ENCODE data around the gene PDSS2. TPM values are rescaled to one million over a fixed set of nuclear protein-coding genes. Genes with fewer than 3 reads are reported as not detected.

Gene PDSS2
- polyA plus RNA-seq, 1 of the 3 experiments (the other 2 are of a cell fraction) = 5.6 TPM

DNA sequence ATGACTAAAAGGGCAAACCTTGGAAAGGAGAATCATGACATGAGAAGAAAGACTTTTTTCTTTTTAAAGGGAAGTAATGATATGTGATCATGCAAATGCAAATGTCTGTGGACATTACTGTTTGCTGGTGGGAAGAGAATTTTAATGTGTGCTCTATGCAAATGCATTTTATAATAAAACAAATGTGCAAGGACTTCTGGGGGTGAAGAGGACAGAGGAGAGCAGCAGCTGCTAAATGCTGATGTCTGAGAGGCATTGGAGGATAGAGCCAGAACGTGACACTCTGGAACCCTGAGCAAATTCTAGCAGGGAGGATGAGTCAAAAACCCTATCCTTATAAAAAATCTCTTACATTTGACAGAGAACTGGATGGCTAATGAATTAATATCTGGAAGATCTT is 274.9 kb downstream of the PDSS2 start:
- no peaks in the 10 kb centered on the region for H3K27me3 ChIP-seq (ENCODE audit: insufficient read depth)
- H4K20me1 ChIP-seq (ENCODE audit: insufficient read depth) = no peaks in the 10 kb centered on the region
- H3K4me3 ChIP-seq (ENCODE audit: low read depth in 2 of 2, low read length in 1 of 2) = no peak overlapping the region
- H3K9me2 ChIP-seq = no peaks in the 10 kb centered on the region
- CTCF ChIA-PET = interaction anchor here (0.6 to 2.1 kb wide), 3 partner anchors 134 to 500 kb away, joined by 3 to 13 read pairs (median 8); no protein-coding TSS in a partner anchor
- H3K9me3 ChIP-seq = no peaks in the 10 kb centered on the region
- H3K79me2 ChIP-seq (ENCODE audit: insufficient read depth) = no peaks in the 10 kb centered on the region
- no peak overlapping the region for H2AFZ ChIP-seq (ENCODE audit: low read depth)
- no peaks in the 10 kb centered on the region for H3K36me3 ChIP-seq (replicated peaks in 1 of 2; ENCODE audit: control insufficient read depth in 1 of 2, insufficient read depth in 2 of 2, low read length in 1 of 2)
- no peak for DNase-seq
- no peaks in the 10 kb centered on the region for H3F3A ChIP-seq (replicated peaks; ENCODE audit: insufficient read depth)
- TF ChIP-seq CHD2 (IDR thresholded peaks at IDR 0.05; ENCODE audit: low read length, partially characterized antibody) (no peak), JUND (IDR thresholded peaks at IDR 0.05) (no peak), RXRA (IDR thresholded peaks at IDR 0.05; ENCODE audit: borderline replicate concordance, low read depth) (no peak), RAD21 (IDR thresholded peaks at IDR 0.05; ENCODE audit: low read length) (no peak), GATA2 (CRISPR knock-in tag; IDR thresholded peaks at IDR 0.05) (no peak), ELF1 (IDR thresholded peaks at IDR 0.05) (no peak), FOSL2 (IDR thresholded peaks at IDR 0.05; ENCODE audit: borderline replicate concordance, low read depth) (no peak), FOXJ3 (CRISPR knock-in tag; IDR thresholded peaks at IDR 0.05) (no peak), POLR2AphosphoS5 (IDR thresholded peaks at IDR 0.05; ENCODE audit: low read depth, low read length) (no peak), SMC3 (IDR thresholded peaks at IDR 0.05; ENCODE audit: low read depth, low read length) (no peak), MEF2A (IDR thresholded peaks at IDR 0.05; ENCODE audit: borderline replicate concordance, low read depth) (no peak), NRF1 (IDR thresholded peaks at IDR 0.05; ENCODE audit: low read depth, low read length) (no peak), TCF12 (IDR thresholded peaks at IDR 0.05) (no peak), EZH2phosphoT487 (IDR thresholded peaks at IDR 0.05; ENCODE audit: borderline replicate concordance, low read depth) (no peak)
- TF ChIP-seq, protein P1, sequence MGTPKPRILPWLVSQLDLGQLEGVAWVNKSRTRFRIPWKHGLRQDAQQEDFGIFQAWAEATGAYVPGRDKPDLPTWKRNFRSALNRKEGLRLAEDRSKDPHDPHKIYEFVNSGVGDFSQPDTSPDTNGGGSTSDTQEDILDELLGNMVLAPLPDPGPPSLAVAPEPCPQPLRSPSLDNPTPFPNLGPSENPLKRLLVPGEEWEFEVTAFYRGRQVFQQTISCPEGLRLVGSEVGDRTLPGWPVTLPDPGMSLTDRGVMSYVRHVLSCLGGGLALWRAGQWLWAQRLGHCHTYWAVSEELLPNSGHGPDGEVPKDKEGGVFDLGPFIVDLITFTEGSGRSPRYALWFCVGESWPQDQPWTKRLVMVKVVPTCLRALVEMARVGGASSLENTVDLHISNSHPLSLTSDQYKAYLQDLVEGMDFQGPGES (IDR thresholded peaks at IDR 0.05; ENCODE audit: low read depth, low read length) = no peak
- TF ChIP-seq, protein P2, sequence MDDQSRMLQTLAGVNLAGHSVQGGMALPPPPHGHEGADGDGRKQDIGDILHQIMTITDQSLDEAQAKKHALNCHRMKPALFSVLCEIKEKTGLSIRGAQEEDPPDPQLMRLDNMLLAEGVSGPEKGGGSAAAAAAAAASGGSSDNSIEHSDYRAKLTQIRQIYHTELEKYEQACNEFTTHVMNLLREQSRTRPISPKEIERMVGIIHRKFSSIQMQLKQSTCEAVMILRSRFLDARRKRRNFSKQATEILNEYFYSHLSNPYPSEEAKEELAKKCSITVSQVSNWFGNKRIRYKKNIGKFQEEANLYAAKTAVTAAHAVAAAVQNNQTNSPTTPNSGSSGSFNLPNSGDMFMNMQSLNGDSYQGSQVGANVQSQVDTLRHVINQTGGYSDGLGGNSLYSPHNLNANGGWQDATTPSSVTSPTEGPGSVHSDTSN (IDR thresholded peaks at IDR 0.05) = no peak
- TF ChIP-seq, protein P3, sequence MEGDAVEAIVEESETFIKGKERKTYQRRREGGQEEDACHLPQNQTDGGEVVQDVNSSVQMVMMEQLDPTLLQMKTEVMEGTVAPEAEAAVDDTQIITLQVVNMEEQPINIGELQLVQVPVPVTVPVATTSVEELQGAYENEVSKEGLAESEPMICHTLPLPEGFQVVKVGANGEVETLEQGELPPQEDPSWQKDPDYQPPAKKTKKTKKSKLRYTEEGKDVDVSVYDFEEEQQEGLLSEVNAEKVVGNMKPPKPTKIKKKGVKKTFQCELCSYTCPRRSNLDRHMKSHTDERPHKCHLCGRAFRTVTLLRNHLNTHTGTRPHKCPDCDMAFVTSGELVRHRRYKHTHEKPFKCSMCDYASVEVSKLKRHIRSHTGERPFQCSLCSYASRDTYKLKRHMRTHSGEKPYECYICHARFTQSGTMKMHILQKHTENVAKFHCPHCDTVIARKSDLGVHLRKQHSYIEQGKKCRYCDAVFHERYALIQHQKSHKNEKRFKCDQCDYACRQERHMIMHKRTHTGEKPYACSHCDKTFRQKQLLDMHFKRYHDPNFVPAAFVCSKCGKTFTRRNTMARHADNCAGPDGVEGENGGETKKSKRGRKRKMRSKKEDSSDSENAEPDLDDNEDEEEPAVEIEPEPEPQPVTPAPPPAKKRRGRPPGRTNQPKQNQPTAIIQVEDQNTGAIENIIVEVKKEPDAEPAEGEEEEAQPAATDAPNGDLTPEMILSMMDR (IDR thresholded peaks at IDR 0.05) = no peak
- TF ChIP-seq, protein P4, sequence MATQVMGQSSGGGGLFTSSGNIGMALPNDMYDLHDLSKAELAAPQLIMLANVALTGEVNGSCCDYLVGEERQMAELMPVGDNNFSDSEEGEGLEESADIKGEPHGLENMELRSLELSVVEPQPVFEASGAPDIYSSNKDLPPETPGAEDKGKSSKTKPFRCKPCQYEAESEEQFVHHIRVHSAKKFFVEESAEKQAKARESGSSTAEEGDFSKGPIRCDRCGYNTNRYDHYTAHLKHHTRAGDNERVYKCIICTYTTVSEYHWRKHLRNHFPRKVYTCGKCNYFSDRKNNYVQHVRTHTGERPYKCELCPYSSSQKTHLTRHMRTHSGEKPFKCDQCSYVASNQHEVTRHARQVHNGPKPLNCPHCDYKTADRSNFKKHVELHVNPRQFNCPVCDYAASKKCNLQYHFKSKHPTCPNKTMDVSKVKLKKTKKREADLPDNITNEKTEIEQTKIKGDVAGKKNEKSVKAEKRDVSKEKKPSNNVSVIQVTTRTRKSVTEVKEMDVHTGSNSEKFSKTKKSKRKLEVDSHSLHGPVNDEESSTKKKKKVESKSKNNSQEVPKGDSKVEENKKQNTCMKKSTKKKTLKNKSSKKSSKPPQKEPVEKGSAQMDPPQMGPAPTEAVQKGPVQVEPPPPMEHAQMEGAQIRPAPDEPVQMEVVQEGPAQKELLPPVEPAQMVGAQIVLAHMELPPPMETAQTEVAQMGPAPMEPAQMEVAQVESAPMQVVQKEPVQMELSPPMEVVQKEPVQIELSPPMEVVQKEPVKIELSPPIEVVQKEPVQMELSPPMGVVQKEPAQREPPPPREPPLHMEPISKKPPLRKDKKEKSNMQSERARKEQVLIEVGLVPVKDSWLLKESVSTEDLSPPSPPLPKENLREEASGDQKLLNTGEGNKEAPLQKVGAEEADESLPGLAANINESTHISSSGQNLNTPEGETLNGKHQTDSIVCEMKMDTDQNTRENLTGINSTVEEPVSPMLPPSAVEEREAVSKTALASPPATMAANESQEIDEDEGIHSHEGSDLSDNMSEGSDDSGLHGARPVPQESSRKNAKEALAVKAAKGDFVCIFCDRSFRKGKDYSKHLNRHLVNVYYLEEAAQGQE (IDR thresholded peaks at IDR 0.05; ENCODE audit: low read depth, low read length) = no peak
- TF ChIP-seq, protein P5, sequence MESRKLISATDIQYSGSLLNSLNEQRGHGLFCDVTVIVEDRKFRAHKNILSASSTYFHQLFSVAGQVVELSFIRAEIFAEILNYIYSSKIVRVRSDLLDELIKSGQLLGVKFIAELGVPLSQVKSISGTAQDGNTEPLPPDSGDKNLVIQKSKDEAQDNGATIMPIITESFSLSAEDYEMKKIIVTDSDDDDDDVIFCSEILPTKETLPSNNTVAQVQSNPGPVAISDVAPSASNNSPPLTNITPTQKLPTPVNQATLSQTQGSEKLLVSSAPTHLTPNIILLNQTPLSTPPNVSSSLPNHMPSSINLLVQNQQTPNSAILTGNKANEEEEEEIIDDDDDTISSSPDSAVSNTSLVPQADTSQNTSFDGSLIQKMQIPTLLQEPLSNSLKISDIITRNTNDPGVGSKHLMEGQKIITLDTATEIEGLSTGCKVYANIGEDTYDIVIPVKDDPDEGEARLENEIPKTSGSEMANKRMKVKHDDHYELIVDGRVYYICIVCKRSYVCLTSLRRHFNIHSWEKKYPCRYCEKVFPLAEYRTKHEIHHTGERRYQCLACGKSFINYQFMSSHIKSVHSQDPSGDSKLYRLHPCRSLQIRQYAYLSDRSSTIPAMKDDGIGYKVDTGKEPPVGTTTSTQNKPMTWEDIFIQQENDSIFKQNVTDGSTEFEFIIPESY (IDR thresholded peaks at IDR 0.05; ENCODE audit: borderline replicate concordance, low read depth) = no peak
- TF ChIP-seq, protein P6, sequence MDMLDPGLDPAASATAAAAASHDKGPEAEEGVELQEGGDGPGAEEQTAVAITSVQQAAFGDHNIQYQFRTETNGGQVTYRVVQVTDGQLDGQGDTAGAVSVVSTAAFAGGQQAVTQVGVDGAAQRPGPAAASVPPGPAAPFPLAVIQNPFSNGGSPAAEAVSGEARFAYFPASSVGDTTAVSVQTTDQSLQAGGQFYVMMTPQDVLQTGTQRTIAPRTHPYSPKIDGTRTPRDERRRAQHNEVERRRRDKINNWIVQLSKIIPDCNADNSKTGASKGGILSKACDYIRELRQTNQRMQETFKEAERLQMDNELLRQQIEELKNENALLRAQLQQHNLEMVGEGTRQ (IDR thresholded peaks at IDR 0.05; ENCODE audit: borderline replicate concordance, low read depth, low read length) = no peak
- WGBS (ENCODE audit: low lambda C conversion rate) = 69% methylated on average over 1 of the region's 1 CpG
- peaks cover 0 to 7% of the 10 kb centered on the region in 2 experiments; a peak in 1 of 4 replicates for H3K4me1 ChIP-seq (ENCODE audit: control insufficient read depth in 1 of 2, insufficient read depth in 2 of 2, low read depth in 1 of 2, low read length in 1 of 2)
- no peak overlapping the region for H3K9ac ChIP-seq
- no peak overlapping the region for H3K27ac ChIP-seq (ENCODE audit: low read depth in 2 of 2, low read length in 1 of 2)
- POLR2A ChIA-PET = no interaction called here
- no peak overlapping the region for H3K4me2 ChIP-seq
